MV-4-11 (cell line): ENCODE data around the gene CARNS1.
"Not testable (repeated sequence)": the region's sequence is repeated elsewhere in the genome, so short reads cannot be mapped to it uniquely, and the experiment has no call there.

ENCODE experiments used
- DNase-seq: peaks from one replicate; lab custom pipeline; 2025; lab: John Stamatoyannopoulos, UW

The CARNS1 gene

DNA sequence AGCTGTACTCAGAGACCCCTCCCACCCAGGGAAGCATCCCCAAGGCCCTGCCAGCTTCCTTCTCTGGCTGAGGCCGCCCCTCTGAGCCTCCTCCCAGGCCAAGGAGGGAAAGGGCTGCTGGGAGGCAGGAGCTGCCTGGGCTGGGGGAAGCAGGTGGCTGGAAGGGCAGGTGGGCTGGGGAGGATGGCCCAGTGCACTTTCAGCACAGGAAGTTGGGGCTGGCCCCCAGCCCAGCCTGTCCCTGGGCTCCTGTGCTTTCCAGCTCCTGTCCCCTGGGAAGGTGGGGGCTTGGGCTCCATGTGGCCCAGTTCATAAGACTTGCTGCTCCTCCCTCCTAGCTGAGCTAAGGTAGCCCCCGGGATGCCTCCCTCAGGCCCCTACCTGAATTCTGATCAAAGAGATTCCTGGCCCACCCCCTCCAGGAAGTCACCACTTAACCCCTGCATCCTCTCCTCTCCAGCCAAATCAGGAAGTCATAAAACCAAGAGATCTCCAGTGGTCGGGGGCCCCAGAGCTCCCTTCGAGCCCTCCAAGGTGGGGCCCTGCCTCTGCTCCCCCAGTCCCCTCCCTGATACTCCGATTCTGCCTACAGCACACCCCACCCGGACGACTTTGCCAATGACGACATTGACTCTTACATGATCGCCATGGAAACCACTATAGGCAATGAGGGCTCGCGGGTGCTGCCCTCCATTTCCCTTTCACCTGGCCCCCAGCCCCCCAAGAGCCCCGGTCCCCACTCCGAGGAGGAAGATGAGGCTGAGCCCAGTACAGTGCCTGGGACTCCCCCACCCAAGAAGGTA is 18.7 kb upstream of the CARNS1 start:
- no peak for DNase-seq

DNA sequence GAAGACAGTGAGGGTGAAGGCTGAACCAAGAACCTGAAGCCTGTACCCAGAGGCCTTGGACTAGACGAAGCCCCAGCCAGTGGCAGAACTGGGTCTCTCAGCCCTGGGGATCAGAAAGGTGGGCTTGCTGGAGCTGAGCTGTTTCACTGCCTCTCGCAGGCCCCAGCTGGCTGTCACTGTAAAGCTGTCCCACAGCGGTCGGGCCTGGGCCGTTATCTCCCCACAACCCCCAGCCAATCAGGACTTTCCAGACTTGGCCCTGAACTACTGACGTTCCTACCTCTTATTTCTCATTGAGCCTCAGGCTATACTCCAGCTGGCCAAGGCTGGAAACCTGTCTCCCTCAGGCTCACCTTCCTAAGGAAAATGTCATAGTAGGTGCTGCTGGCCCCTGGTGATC is 17.9 kb upstream of the CARNS1 start:
- no peak for DNase-seq

DNA sequence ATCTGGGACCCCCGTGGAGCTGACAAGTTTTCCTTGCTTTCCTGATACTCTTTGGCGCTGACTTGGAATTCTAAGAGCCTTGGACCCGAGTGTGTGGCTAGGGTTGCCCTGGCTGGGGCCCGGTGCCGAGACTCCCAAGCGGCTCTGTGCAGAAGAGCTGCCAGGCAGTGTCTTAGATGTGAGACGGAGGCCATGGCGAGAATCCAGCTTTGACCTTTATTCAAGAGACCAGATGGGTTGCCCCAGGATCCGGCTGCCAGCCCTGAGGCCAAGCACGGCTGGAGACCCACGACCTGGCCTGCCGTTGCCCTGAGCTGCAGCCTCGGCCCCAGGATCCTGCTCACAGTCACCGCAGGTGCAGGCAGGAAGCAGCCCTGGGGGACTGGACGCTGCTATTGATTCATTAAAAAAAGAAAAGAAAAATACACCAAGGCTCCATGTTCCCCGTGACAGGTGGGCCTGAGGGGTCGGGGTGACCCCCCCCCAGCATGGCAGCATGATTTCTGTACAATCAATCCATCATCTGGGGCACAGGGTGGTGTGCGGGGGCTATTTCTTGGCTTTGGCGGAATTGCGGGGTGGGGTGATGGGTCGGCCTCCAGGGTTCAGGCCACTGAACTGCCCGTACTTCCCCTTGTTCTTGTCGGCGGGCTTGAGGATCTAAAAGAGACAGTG is 17.4 kb upstream of the CARNS1 start:
- DNase-seq, result no peak

DNA sequence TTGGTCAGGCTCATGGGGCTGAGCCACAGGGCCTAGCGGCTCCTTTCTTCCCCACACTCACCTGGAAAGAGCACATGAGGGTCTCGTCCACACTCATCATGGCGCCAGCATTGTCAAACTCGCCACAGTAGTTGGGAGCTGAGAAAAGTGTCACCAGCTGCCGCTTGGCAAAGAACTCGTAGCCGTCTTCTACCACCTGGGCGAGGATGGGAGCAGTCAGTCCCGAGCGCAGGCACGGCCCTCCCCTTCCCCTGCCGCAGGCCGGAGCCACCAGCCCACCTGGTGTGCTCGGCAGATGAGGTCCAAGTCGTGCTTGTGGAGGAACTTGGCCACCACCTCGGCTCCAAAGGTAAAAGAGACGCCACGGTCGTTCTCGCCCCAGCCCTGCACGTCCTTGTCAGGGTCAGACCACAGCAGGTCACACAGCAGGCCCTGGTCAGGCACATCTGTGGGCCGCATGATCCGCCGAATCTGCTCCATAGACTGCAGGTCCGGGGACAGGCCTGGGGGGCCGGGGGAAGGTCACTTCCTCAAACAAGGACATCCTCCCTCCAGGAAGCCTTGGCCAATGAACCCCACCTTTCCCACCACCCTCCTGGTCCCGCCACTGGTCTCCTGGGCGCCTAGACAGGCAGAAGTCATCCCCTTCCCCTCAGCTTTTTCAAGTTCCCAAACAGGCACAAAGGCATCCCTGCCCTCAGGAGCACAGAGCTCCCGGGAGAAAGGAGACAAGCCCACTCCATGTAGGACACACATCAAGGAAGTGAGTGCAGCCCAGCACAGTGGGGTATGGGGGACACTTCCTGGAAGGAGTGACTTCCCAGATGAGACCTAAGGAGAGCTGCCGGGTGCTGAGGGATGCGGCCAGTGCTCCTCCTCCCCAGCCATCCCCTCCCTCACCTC is 16.6 kb upstream of the CARNS1 start:
- DNase-seq, result no peak

DNA sequence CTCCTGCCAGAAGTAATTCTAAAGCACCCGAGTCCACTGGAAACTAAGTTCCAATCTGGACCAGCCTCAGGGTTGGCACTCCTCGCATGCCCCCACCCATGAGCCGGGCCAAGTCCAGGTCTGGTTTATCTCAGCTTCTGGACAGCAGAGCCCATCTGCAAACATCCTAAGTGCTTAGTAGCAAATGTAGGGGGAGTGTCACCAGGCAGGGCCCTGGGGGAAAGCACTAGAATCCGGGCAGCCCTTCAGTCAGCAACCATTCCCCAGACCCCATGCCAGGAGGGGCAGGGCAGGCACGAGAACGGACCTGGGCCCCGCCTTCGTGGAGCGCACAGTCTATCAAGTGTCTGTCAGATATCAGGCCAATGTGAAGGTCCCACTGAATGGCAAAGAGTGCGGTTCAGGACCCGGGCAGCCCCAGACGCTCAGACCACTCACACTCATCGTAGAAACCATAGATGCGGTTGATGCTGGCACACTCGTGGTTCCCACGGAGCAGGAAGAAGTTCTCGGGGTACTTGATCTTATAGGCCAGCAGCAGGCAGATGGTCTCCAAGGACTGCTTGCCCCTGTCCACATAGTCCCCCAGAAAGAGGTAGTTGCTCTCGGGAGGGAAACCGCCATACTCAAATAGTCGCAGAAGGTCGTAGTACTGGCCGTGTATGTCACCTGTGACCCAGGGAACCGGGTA is 15.1 kb upstream of the CARNS1 start:
- no peak for DNase-seq

DNA sequence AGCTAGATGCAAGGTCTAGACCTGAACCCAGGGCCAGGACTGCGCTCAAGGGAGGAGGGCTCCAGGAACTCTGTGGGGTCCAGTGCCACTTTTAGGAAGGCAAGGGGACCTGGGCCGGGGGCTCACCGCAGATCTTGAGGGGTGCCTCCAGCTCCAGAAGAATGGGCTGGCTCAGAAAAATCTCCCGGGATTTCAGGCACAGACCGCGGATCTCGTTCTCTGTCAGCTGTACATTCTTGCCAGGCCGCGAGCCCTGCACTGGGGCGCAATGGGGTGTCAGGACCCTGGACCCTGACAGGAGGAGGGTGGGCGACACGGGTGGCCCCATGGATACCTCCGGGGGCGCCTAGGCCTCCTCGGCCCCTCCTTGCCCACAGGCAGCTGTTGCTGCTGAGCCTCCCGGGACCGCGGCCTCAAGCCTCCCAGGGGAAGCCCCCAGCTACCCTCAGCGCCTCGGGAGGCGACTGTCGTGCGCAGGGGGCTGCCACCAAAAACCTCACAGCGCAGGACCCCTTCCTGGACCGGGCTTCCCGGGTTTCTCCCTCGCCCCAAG is 14.5 kb upstream of the CARNS1 start:
- no peak for DNase-seq

DNA sequence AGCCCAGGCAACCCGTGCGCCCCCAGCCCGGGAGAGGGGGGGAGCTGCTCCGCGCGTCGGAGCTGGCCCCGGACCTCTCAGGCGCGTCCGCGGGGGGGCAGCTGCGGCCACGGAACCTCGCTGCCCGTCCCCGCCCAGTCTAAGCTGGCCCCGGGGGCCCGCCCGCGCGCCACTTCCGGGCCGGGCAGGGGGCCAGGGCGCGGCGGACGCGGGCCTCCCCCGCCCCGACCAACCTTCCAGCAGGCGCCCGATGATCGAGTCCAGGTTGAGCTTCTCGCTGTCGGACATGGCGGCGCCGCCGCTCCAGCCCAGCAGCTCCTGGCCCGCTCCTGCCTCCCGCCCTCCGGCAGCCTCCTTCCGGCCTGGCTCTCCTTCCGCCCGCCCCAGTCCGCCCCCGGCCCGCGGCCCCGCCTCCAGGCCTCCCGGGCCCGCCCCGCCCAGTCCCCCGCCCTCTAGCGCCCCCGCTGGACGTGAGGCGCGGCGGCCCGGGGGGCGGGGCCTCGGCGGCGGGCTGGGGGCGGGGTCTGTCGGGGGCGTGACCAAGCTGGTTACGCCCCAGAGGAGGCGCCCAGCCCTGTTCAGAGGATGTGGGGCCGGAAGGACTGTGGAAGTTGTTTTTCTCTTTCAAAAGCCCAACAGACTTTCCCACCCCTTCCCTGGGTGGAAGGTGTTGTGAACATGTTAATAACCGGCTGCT is 13.8 kb upstream of the CARNS1 start, which contains the start of gene PPP1CA:
Gene PPP1CA, minus strand, starts transcription at position 364 of the 697 bp plus-strand sequence. Its CDS starts 76 bp downstream, at position 288.
- DNase-seq, result peak; percentile 82

DNA sequence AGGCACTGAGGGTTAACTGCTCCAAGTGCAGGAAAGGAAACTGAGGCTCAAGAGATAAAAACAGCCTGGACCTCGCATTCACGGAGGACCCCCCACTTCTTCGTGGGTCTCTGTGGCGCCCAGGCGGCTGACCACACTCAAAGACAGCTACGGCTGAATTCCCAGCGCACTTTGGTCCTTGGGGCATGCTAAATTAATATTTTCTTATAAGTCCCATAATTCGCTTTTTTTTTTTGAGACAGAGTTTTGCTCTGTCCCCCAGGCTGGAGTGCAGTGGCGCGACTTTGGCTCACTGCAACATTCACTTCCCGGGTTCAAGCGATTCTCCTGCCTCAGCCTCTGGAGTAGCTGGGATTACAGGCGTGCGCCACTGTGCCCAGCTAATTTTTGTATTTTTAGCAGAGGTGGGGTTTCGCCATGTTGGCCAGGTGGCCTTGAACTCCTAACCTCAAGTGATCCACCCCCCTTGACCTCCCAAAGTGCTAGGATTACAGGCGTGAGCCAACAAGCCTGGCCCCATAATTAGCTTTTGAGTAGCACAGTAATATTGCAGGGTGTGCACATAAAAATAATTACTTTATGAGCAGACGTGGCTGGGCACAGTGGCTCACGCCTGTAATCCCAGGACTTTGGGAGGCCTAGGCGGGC is 13.2 kb upstream of the CARNS1 start:
- DNase-seq, result peak; percentile 21

DNA sequence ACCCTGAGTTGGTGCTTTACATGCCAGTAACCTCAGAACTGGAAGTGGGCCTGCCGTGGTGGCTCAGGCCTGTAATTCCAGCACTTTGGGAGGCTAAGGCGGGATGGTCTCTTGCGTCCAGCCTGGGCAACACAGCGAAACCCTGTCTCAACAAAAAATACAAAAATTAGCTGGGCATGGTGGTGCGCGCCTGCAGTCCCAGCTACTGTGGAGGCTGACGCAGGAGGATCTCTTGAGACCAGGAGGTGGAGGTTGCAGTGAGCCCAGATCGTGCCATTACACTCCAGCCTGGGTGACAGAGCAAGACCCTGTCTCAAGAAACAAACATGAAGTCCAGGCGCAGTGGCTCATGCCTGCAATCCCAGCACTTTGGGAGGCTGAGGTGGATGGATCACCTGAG is 12.4 kb upstream of the CARNS1 start:
- not testable (repeated sequence) for DNase-seq

DNA sequence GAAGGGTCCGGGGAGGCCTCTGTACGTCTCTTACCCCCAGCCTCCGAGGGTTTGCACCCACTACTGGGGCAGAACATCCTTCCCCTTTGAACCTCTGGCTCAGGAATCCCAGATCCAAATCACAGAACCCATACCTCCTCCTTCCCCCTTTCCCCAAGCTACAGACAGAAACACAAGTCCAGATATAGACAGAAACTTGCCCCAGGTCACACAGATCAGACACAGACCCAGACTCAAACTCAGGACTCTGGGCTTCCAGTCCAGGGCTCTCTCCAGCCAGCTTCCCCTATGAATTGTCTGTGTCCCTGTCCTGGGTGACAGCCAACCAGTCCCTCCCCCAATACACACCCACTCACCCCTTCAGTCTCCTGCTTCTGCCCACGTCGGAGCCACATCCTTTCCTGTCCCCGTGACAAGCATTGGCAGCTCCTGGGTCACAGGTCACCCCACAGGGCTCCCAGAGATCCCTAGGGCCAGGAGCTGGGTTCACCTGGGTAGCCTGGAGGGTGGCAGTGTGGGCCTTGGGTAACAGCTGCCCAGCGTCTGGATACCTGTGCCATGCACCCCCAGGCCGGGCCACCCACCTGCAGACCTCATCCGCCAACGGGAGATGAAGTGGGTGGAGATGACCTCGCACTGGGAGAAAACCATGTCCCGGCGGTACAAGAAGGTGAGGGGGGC is 10.8 kb upstream of the CARNS1 start:
- DNase-seq, result no peak

DNA sequence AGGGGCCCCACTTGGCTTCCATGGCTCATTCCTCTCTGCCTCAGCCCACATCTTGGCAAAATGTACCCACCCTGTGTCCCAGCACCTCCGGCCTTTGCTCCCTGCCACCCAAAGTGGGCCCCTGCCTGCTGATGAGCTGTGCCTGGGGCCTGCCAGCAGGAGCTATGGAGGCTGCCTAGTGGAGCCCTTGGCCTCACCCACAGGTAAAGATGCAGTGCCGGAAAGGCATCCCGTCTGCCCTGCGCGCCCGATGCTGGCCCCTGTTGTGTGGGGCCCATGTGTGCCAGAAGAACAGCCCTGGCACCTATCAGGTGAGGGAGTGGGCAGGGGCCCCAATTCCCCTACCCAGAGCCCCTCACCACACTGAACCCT is 10.3 kb upstream of the CARNS1 start:
- no peak for DNase-seq

DNA sequence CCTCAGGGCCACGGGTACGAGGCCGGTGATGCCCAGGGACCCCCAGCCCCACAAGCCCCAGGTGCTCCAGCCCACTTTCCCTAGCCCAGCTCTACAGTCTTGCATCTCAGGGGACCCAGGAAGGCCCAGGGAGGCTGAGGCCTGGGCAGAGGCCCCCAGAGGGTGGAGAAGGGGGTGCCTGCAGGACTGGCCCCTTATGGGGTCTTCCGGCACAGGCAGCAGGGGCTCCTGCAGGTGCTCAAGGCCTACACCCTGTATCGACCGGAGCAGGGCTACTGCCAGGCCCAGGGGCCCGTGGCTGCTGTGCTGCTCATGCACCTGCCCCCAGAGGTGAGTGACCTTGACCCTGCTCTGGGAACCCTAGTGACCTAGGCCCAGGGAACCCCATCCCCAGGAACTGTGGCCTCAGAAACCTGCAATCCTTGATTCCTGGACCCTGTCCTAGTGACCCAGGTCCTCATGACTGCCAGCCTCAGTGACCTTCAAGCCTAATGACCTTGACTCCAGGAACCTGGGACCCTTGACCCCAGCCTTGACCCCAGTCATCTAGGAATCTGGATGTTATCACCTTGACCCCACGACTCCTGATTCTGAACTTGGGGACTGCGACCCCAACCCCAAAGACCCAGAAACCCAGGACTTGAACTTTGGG is 9.7 kb upstream of the CARNS1 start:
- DNase-seq, result no peak

DNA sequence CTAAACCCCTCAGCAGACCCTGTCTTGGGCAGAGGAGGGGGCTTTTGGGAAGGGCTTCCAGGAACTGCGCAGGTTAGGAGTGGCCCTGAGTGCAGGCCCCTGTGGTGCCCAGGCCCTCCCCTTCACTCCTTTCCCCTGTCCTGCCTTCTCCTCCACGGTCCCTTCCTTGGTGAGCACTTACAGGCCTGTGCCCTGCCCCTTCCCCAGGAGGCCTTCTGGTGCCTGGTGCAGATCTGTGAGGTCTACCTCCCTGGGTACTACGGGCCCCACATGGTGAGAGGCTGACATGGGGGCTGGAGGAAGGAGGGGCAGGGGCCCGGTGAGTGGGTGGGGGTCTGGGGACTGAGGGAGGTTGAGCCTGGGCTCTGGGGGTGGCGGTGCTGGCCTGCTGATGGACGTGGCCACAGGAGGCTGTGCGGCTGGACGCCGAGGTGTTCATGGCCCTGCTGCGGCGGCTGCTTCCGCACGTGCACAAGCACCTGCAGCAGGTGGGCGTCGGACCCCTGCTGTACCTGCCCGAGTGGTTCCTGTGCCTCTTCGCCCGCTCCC is 9.0 kb upstream of the CARNS1 start:
- DNase-seq, result no peak

DNA sequence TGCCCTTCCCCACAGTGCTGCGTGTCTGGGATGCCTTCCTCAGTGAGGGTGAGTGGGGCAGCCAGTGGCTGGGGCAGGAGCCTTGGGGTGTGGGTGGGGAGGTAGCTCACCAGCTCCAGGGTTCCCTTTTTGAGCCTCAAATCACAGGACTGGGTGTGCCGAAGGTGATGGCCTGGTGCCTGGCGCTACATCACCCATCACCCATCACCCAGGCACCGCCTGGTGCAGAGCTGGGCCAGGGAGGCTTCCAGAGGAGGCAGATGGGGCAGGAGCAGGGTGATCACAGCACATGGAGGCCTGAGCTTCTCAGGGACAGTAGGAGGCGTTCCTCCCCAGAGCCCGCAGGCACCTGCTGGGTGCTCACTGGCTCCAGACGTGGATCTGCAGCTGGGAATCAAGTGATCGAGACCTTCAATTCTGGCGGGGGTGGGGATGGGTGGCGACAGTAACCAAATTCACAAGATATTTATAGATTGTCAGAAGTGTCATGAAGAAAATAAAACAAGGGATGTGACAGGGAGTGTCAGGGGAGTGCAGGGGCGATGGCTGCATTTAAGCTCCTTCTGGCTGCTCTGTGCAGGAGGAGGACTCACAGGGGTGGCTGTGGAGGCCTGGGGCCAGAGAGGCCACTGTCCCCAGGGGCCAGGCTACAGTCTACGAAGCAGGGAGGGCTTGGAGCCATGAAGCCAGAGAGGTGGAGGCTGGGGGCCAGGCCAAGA is 8.3 kb upstream of the CARNS1 start:
- DNase-seq, result no peak

DNA sequence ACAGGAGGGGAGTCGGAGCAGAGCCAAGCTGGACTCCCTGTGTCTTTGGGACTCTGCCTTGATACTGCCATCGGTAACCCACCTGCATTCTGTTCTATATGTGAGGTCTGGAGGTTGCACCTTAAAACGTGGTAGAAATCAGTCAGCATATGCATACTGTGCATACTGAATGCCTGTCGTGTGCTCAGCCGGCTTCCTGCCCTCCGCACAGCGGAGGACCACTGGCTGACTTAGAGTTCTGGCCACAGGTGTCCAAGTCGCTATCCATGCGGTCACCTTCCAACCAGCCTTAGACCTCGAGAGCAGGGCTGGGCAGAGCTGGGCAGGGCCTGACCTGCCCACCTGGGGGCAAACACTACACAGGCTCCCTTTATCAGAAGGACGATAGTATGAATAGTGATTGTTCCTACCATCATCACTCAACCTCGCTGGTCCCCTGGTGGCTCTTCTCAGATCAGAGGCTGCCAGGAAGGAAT is 7.8 kb upstream of the CARNS1 start:
- no peak for DNase-seq

DNA sequence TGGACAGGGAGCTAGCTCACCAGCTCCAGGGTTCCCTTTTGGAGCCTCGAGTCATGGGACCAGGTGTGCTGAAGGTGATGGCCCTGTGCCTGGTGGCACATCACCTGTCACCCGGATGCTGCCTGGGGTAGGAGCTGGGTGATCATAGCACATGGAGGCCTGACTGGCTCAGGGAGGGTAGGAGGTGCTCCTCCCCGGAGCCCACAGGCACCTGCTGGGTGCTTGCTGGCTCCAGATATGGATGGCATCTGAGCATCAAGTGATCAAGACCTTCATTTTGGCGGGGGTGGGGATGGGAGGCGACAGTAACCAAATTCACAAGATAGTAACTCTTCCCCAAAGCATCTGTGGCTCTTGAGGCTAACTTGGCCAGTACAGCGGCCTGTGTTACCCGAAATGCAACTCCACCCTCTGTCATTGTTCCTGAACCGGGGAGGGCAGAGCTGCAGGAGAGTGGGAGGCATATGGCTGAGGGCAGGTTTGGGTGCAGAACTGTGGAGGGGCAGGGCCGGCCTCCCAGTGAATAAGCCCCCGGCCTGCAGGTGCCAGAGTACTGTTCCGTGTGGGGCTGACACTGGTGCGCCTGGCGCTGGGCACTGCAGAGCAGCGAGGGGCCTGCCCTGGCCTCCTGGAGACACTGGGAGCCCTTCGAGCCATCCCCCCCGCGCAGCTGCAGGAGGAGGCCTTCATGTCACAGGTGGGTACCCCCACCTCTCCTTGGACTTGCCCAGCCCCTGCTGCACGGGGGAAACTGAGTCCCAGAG is 6.9 kb upstream of the CARNS1 start:
- no peak for DNase-seq

DNA sequence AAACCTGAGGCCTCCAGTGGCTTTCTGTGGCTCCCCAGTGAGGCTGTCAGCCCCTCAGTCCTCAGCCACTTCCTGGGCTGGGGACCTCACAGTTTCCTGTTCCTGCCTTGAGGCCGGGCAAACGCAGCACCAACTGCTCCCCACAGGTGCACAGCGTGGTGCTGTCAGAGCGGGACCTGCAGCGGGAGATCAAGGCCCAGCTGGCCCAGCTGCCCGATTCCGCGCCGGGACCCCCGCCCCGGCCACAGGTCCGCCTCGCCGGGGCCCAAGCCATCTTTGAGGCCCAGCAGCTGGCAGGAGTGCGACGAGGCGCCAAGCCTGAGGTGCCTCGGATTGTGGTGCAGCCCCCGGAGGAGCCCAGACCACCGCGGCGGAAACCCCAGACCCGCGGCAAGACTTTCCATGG is 6.2 kb upstream of the CARNS1 start:
- DNase-seq, result peak; percentile 63
